Choroid plexus epithelial cell (primary cell): ENCODE measurements around the gene C2orf49.

Source experiments
- DNase-seq: peaks from one replicate; pipeline ENCODE4 v3.0.0-alpha.2; 2010; ENCODE audit warnings: low read depth
- H3K4me3 ChIP-seq: 2 replicates; pipeline ENCODE4 v1.5.1; 2011; ENCODE audit warnings: low read depth, mild to moderate bottlenecking, control low read depth, low read length, moderate library complexity
- TF ChIP-seq, protein P1 (sequence below): conservative IDR thresholded peaks from 2 replicates; pipeline ENCODE4 v1.5.1; 2011; ENCODE audit warnings: low read depth, mild to moderate bottlenecking, control low read depth, inconsistent platforms, low read length, moderate library complexity

Gene C2orf49

DNA sequence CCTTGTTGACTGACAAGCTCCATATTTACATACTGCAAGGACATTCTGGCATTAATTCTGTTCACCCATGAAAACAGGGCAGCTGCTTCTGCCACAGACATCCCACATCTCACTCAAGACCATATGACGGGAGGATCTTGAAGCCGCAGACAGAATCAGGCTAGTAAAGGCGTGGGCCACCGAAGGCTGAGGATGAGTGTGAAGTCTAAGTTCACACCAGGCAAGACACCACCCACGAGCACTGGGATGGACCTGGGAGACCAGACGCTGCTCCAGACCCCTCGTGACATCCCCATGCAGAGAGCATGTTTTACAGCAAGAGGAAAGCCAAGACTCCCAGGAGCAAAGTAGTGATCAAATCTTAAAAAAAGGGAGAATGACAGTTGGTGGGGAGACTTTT lies 58.4 kb downstream of the C2orf49 start:
- peak overlapping the region; percentile 100 for H3K4me3 ChIP-seq
- TF ChIP-seq, protein P1, sequence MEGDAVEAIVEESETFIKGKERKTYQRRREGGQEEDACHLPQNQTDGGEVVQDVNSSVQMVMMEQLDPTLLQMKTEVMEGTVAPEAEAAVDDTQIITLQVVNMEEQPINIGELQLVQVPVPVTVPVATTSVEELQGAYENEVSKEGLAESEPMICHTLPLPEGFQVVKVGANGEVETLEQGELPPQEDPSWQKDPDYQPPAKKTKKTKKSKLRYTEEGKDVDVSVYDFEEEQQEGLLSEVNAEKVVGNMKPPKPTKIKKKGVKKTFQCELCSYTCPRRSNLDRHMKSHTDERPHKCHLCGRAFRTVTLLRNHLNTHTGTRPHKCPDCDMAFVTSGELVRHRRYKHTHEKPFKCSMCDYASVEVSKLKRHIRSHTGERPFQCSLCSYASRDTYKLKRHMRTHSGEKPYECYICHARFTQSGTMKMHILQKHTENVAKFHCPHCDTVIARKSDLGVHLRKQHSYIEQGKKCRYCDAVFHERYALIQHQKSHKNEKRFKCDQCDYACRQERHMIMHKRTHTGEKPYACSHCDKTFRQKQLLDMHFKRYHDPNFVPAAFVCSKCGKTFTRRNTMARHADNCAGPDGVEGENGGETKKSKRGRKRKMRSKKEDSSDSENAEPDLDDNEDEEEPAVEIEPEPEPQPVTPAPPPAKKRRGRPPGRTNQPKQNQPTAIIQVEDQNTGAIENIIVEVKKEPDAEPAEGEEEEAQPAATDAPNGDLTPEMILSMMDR: no peak
- DNase-seq: peak; percentile 40

DNA sequence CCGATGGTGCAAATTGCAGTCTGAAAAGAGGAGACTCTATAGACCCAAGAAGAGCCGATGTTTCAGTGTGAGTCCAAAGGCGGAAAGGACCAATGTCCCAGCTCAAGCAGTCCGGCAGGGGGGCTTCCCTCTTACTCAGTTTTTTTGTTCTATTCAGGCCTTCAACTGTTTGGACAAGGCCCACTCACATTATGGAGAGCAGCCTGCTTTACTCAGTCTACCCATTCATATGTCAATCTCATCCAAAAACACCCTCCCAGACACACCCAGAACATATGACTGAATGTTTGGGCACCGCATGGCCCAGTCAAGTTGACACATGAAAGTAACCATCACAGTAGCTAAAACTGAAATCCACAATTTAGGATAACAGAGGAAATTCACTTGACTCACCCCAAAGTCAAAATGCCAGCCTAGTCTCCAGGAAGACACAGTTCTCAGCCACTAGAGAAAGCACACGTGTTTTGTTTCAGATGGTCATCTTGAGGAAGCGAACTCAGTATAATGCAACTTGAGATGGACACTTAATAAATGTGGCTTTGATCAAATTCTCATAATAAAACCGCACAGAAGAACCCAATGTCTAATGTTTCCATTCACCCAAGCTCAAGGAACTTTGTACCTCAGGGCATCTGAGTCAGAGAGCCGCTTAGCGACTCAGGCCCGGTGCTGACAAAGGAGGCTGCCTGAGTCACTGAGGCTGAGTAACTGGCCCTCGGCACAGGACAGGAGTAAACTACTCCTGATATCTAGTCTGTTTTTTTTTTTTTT lies 59.1 kb downstream of the C2orf49 start:
- peak overlapping the region; percentile 100 for H3K4me3 ChIP-seq
- TF ChIP-seq, protein P1: no peak
- DNase-seq: peak; percentile 94

DNA sequence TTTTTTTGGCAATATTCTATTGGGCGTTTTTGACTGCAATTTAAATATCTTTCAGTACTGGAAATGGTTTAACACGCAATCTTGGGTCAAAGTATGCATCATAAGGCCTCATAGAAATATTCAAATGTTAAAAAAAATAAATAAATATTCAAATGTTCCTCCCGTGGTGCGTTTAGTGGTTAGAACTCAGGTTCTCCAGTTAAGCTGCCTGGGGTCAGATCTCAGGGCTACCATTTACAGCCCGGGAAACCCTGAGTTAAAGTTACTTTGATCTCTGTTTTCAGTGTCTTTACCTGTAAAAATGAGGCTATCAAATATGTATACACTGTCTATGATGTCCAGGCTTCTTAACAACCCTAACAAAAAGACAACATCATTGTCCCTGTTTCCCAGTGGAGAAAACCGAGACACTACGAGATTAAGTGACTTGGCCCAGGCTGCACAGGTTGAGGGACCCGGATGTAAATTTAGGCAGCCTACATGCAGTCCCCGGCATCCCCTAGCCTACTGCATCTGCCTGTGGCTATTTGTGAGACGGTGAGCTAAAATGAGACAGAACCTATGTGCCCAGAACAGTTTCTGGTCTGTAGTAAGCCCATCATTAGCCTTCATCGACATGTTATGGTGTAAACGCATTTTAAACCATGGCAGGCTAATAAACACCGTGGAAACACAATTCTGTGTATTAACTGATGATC lies 59.8 kb downstream of the C2orf49 start:
- DNase-seq: peak; percentile 61

DNA sequence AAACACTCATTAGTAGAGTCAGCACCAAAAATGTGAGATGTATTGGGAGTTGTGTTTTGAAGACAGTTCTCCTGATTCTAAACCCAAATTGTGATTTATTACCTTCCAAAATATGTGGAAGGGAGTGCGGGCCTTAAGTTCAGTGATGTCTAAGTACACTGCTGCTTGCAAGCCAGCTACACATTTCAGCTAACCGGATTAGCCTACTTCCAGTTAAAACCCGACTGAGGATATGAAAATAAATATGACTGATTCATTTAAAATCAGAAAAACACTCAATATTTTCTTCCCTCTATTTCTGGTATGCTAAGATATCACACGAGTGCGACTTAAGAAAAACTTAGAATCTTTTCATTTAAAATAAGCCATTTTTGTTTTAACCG lies 60.6 kb downstream of the C2orf49 start:
- DNase-seq: peak; percentile 56

More for the DNA sequence above, 59.8 kb downstream of the C2orf49 start:
- TF ChIP-seq, protein P1: no peak
- peak overlapping the region; percentile 100 for H3K4me3 ChIP-seq

DNA sequence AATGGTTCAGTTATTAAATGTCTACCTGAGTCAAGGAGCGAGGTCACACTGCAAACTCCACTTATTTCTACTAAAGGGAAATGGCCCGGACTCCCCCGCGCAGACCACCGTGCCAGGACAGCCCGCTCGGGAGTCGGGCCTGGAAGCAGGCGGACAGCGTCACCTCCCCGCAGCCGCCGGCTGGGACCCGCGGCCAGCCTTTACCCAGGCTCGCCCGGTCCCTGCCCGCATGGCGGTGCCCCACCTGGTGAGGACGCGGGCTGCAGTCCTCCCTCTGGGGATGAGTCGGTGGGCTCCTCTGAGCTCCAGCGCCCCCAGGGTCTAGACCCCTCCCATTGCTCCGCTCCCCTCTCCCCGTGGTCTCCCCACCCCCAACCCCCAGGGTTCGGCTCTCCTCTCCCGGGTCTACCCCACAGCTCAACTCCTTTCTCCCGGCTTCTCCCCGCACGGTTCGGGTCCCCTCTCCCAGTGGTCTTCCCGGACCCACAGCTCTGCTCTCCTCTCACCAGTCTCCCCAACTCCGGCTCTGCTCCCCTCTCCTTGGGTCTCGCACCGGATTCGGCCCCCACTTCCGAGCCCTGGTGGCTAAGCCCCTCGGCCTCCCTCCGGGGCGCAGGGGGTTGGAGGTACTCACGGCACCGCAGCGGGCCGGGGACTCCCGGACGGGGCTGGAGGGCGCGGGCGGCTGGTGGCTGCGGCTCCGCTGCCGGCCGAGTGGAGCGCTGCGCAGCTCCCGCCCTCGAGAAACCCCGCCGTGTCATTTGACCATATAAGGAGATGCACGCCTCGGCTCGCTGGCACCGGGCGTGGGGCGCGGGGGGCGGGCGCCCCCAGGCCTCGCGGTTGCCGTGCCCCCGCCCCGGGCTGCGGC lies 61.2 kb downstream of the C2orf49 start, which contains the start of gene FHL2:
Gene FHL2 (minus strand): TSS at position 716 of the 871 bp plus-strand sequence. CDS start 12,535 bp downstream, outside the sequence.
- TF ChIP-seq, protein P1: peak; percentile 32
- DNase-seq: peak; percentile 89
- H3K4me3 ChIP-seq: peak within 1 kb of the TSS; percentile 100

More for the DNA sequence above, 60.6 kb downstream of the C2orf49 start:
- H3K4me3 ChIP-seq: peak overlapping the region; percentile 100
- TF ChIP-seq, protein P1: no peak
